Right lobe of liver (tissue), 6 donors: Measurements from ENCODE around the gene ATP11B. TPM values are rescaled to one million over a fixed set of nuclear protein-coding genes. Genes with fewer than 3 reads are reported as not detected.

ENCODE experiments used
- ATAC-seq, 4 donors: fragments of 200-7000 bp; cut with Tn5 transposase; one replicate each; pipeline ENCODE4 v1.9.1; 2020; ENCODE audit warnings: mild to moderate bottlenecking in 4 of 4, moderate library complexity in 4 of 4
- DNase-seq, 3 donors: peaks; one replicate each; pipeline ENCODE4 v3.0.0-alpha.2; 2020
- H3K27ac ChIP-seq, 3 donors: fragments of 200-600 bp; one replicate each; pipeline ENCODE4 v1.8.0; 2022
- H3K27me3 ChIP-seq, 2 donors: fragments of 200-600 bp; one replicate each; pipeline ENCODE4 v1.8.0; 2022
- H3K36me3 ChIP-seq, 4 donors: fragments of 200-600 bp; sonication (generic) in 1 of 4; one replicate each; pipeline versions ENCODE4 v1.5.1 to v1.8.0; 2017 to 2022; ENCODE audit warnings: control low read depth in 1 of 4
- H3K4me1 ChIP-seq, 4 donors: fragments of 200-600 bp; sonication (generic) in 1 of 4; one replicate each; pipeline versions ENCODE4 v1.5.1 to v1.8.0; 2017 to 2022; ENCODE audit warnings: control low read depth in 1 of 4
- H3K4me3 ChIP-seq, 3 donors: fragments of 200-600 bp; one replicate each; pipeline ENCODE4 v1.8.0; 2022
- H3K9me3 ChIP-seq, 4 donors: fragments of 200-600 bp; sonication (generic) in 1 of 4; one replicate each; pipeline versions ENCODE4 v1.5.1 to v1.8.0; 2017 to 2022; ENCODE audit warnings: control low read depth in 1 of 4
- CTCF ChIP-seq, 4 donors: fragments of 200-600 bp in 3 of 4; fragments of 450-650 bp in 1 of 4; IDR thresholded peaks; one replicate each; pipeline versions ENCODE4 v1.5.1 to v1.8.0; 2016 to 2022; ENCODE audit warnings: antibody characterized with exemption in 4 of 4, mild to moderate bottlenecking in 2 of 4
- POLR2A ChIP-seq: fragments of 450-650 bp; IDR thresholded peaks from one replicate; pipeline ENCODE4 v1.6.1; 2017; ENCODE audit warnings: antibody characterized with exemption, mild to moderate bottlenecking
- WGBS: methylation state at CpG from one replicate; pipeline ENCODE4 v1.1.6; 2018; ENCODE audit warnings: low coverage, low lambda C conversion rate; ENCODE audit not compliant: insufficient coverage; ENCODE audit errors: missing lambda C conversion rate; 5-methylcytosine and 5-hydroxymethylcytosine counted together
- intact Hi-C, 2 donors: fragments of 100-400 bp; cut with DNase I; formaldehyde crosslinking; loops; one replicate each; pipeline versions ENCODE4 v1.11.2 to v1.14.1; 2022
- total RNA-seq, 6 experiments: library from RNA; depleted of rRNA in 2 of 6; stranded (reverse); fragments of >200 nt in 2 of 6; fragmentation: NEBNext Ultra II Directional in 3 of 6; extraction: Animal tissue kit (Norgen Biotek cat#: 25700) in 3 of 6; gene quantifications; one replicate each; pipeline versions ENCODE4 v1.1.0 to v1.2.4, GENCODE V29; 2016 to 2023
- donor health status: DM: no; HTN: yes; CAD: no.
- donor health status: DM: no; HTN: no; CAD: no.
- donor health status: DM: no; HTN: no; CAD: no.
- donor health status: DM: no; HTN: yes; CAD: no.
- donor health status: DM: no; HTN: yes; CAD: no.

Gene ATP11B
- total RNA-seq, 6 experiments from 2014 or later = 25.1 to 36.3 (median 27.8) TPM

- H3K36me3 ChIP-seq = no peaks in the 10 kb centered on the region
- WGBS = 77% methylated on average over 4 of the region's 4 CpGs
- DNase-seq (no peak), ATAC-seq (no peak)
- intact Hi-C loops = no loop called here
- no peak overlapping the region for H3K4me3 ChIP-seq
- TF ChIP-seq CTCF (IDR thresholded peaks at IDR 0.05) (no peak), POLR2A (no peak)
- peak overlapping the region in 2 of 3 donors; percentile 8 to 10 for H3K27ac ChIP-seq
- no peaks in the 10 kb centered on the region for H3K9me3 ChIP-seq
- H3K4me1 ChIP-seq = peaks cover 0 to 61% (median 13%) of the 10 kb centered on the region in 4 donors
- no peaks in the 10 kb centered on the region for H3K27me3 ChIP-seq
Measured at GRCh38 chr3:182892226-182892625, 98.9 kb downstream of the ATP11B start.

DNA sequence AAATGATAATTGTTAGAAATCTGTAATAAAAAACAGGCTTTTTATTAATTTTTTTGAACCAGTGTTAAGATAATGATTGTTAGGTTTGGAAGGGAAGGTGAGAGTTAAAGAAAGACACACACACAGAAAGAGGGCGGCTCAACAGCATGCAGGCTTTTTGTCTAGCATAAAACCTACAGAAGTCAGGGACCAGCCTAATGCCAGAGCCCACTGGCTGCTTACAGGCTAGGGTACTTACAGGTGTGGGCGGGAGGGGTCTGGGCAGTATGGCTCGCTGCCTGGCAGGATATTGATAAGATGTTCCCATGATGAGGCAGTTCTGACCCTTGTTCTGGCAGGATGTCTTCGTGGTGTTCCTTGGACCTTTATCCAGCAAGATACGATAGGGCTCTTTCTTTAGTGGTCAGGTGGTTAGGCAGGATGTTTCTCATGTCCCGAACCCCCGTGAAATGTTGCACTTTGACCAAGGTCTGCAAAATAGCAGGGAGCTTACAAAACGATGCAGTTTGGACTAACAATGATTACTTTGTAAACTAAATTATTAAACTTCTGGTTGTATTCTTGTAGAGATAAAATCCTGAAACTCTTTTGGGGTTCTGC is 102.3 kb downstream of the ATP11B start:
- intact Hi-C loops = no loop called here

GRCh38 chr3:182896553-182896952 is 103.2 kb downstream of the ATP11B start:
- no peaks in the 10 kb centered on the region for H3K9me3 ChIP-seq
- H3K27ac ChIP-seq = peak overlapping the region; percentile 16 to 80 (median 75)
- TF ChIP-seq POLR2A (no peak), CTCF (IDR thresholded peaks at IDR 0.05) (no peak)
- intact Hi-C loops = no loop called here
- WGBS = 29% methylated on average over 2 of the region's 2 CpGs
- no peaks in the 10 kb centered on the region for H3K27me3 ChIP-seq
- peak overlapping the region in 2 of 3 donors; percentile 51 to 58 for H3K4me3 ChIP-seq
- DNase-seq = no peak
- peaks cover 0 to 5% (median 0%) of the 10 kb centered on the region in 4 donors for H3K36me3 ChIP-seq
- H3K4me1 ChIP-seq = peaks cover 0 to 34% (median 2%) of the 10 kb centered on the region in 4 donors
- ATAC-seq = peak; percentile 24 to 67 (median 50)

More for the DNA sequence above, 102.3 kb downstream of the ATP11B start:
- H3K36me3 ChIP-seq = peaks cover 0 to 5% (median 0%) of the 10 kb centered on the region in 4 donors
- H3K9me3 ChIP-seq = no peaks in the 10 kb centered on the region
- ATAC-seq (peak; percentile 76 to 85 (median 81)), DNase-seq (peak in 2 of 3 donors; percentile 24 to 79)
- peak overlapping the region; percentile 23 to 58 (median 51) for H3K4me3 ChIP-seq
- peak overlapping the region; percentile 16 to 80 (median 75) for H3K27ac ChIP-seq
- TF ChIP-seq POLR2A (peak; percentile 64), CTCF (IDR thresholded peaks at IDR 0.05) (no peak)
- peaks cover 0 to 41% (median 3%) of the 10 kb centered on the region in 4 donors for H3K4me1 ChIP-seq
- H3K27me3 ChIP-seq = no peaks in the 10 kb centered on the region
- 31% methylated on average over 6 of the region's 8 CpGs for WGBS

DNA sequence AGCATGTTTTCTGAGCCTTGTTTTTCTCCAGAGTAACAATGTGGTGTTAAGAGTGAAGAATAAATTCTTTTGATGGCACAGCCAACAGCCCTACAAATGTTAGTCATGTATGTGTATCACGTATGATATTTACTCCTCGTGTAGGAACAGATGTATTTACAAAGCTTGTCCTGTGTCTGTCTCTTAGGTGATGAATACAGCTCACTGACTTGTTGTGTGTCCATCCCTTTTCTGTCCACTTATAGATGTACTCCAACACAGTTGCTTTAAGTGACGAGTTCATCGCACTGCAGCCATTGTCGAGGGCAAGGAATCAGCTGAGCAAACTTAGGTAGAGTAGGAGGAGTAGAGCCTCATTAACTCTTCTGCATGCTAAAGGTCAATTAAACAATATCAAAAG is 108.9 kb downstream of the ATP11B start:
- Histone ChIP-seq H3K4me1 (peaks cover 0 to 3% (median 0%) of the 10 kb centered on the region in 4 donors), H3K27me3 (no peaks in the 10 kb centered on the region), H3K36me3 (peaks cover 0 to 15% (median 1%) of the 10 kb centered on the region in 4 donors), H3K4me3 (no peak overlapping the region), H3K27ac (no peak overlapping the region), H3K9me3 (no peaks in the 10 kb centered on the region)
- 83% methylated on average over 5 of the region's 5 CpGs for WGBS
- intact Hi-C loops = no loop called here
- TF ChIP-seq CTCF (IDR thresholded peaks at IDR 0.05) (no peak), POLR2A (no peak)
- no peak for ATAC-seq
- no peak for DNase-seq
